K562 (cell line): ENCODE measurements around the gene DEK. TPM values are rescaled to one million over a fixed set of nuclear protein-coding genes. Genes with fewer than 3 reads are reported as not detected.

Experiments
- ATAC-seq: fragments of 200-7000 bp; cut with Tn5 transposase; 3 replicates; pipeline ENCODE4 v1.9.1; 2020; ENCODE audit warnings: moderate library complexity
- BruUV-seq: library from RNA; stranded (reverse); fragments of 400-500 nt; replicated peaks from 2 replicates; lab custom pipeline; 2021; lab: Mats Ljungman, UMichigan
- CTCF ChIA-PET: fragments of 300-600 bp; formaldehyde crosslinking; extraction: SDS; loops from one replicate; lab custom pipeline; 2021; ENCODE audit warnings: low intra/inter-chr PET ratio; lab: Yijun Ruan, JAX
- POLR2A ChIA-PET: fragments of 300-600, 350-650 bp; sonication (Branson Sonifier 250); formaldehyde crosslinking; extraction: SDS; loops from one replicate; lab custom pipeline; 2021; ENCODE audit warnings: antibody characterized with exemption, inconsistent platforms; lab: Yijun Ruan, JAX
- DNase-seq, 4 experiments: peaks; one replicate each; pipeline versions ENCODE4 v3.0.0 to v3.0.0-alpha.2; 2011 to 2018; ENCODE audit warnings: low spot score in 3 of 4, mixed read lengths in 3 of 4; ENCODE audit errors: extremely low read depth in 1 of 4
- FAIRE-seq: peaks from 2 replicates; lab custom pipeline; 2011; peaks lifted over from hg19 to GRCh38; lab: Jason Lieb, UNC
- H2AFZ ChIP-seq: 2 replicates; pipeline ENCODE4 v1.6.0; 2011; ENCODE audit warnings: low read depth, low read length, control low read depth, inconsistent platforms
- H3K27ac ChIP-seq: fragments of 200-600 bp; 3 replicates; pipeline ENCODE4 v1.8.0; 2011; ENCODE audit warnings: low read depth, mild to moderate bottlenecking, control low read depth, inconsistent platforms, low read length, moderate library complexity, mixed read lengths; ENCODE audit errors: extremely low read depth
- H3K27me3 ChIP-seq, 2 experiments: fragments of 300-600 bp in 1 of 2; 2 replicates in 1 of 2; 3 replicates in 1 of 2; pipeline versions ENCODE4 v1.6.0 to v1.8.0; 2011; ENCODE audit warnings: inconsistent platforms in 2 of 2, low read length in 2 of 2, mild to moderate bottlenecking in 1 of 2, mixed read lengths in 1 of 2, moderate library complexity in 1 of 2; ENCODE audit not compliant: control insufficient read depth in 2 of 2, insufficient read depth in 2 of 2
- H3K36me3 ChIP-seq: fragments of 300-600 bp; 3 replicates; pipeline ENCODE4 v1.8.0; 2011; ENCODE audit warnings: mild to moderate bottlenecking, low read length, inconsistent platforms; ENCODE audit not compliant: control insufficient read depth, insufficient read depth
- H3K4me1 ChIP-seq, 2 experiments: fragments of 200-600 bp in 1 of 2; replicated peaks in 1 of 2; 2 replicates in 1 of 2; 3 replicates in 1 of 2; pipeline versions ENCODE4 v1.5.1 to v1.8.0; 2011; ENCODE audit warnings: inconsistent platforms in 2 of 2, low read length in 2 of 2, mild to moderate bottlenecking in 1 of 2, mixed read lengths in 1 of 2, moderate library complexity in 1 of 2; ENCODE audit not compliant: control insufficient read depth in 2 of 2, insufficient read depth in 2 of 2
- H3K4me2 ChIP-seq: 2 replicates; pipeline ENCODE4 v1.6.1; 2011; ENCODE audit warnings: low read length, control low read depth, inconsistent platforms, mixed read lengths; ENCODE audit not compliant: insufficient read depth
- H3K4me3 ChIP-seq: fragments of 200-600 bp; sonication (generic), shearing (Covaris generic); 2 replicates; pipeline ENCODE4 v1.5.1; 2016; ENCODE audit warnings: control low read depth, inconsistent platforms
- H3K79me2 ChIP-seq: fragments of 200-600 bp; 3 replicates; pipeline ENCODE4 v1.8.0; 2011; ENCODE audit warnings: low read length, inconsistent platforms; ENCODE audit not compliant: control insufficient read depth, insufficient read depth
- H3K9ac ChIP-seq, 2 experiments: 2 replicates each; pipeline versions ENCODE4 v1.6.0 to v1.6.1; 2011; ENCODE audit warnings: low read depth in 2 of 2, low read length in 2 of 2, control low read depth in 1 of 2, inconsistent platforms in 1 of 2, mild to moderate bottlenecking in 1 of 2, mixed read lengths in 1 of 2; ENCODE audit not compliant: insufficient read depth in 1 of 2
- H3K9me1 ChIP-seq: one replicate; pipeline ENCODE4 v1.6.0; 2011; ENCODE audit warnings: inconsistent platforms, mild to moderate bottlenecking, low read length, moderate library complexity; ENCODE audit not compliant: control insufficient read depth, insufficient read depth
- H3K9me3 ChIP-seq: replicated peaks from 2 replicates; pipeline ENCODE4 v1.5.1; 2011; ENCODE audit warnings: low read depth, low read length, inconsistent platforms; ENCODE audit not compliant: control insufficient read depth, insufficient read depth
- H4K20me1 ChIP-seq: replicated peaks from 2 replicates; pipeline ENCODE4 v1.6.1; 2011; ENCODE audit warnings: low read length, inconsistent platforms, mixed read lengths; ENCODE audit not compliant: control insufficient read depth, insufficient read depth
- C11orf30 ChIP-seq: fragments of 450-650 bp; IDR thresholded peaks from 2 replicates; pipeline ENCODE4 v1.6.1; 2016; ENCODE audit warnings: low read depth, mild to moderate bottlenecking
- MAFF ChIP-seq: IDR thresholded peaks from 2 replicates; pipeline ENCODE4 v1.6.1; 2012; ENCODE audit warnings: low read length, improper control_type of control experiment
- MAFG ChIP-seq: fragments of 450-650 bp; conservative IDR thresholded peaks from 2 replicates; pipeline ENCODE4 v1.6.1; 2016; ENCODE audit warnings: missing genetic modification characterization, missing compliant biosample characterization
- MAFK ChIP-seq: IDR thresholded peaks from 2 replicates; pipeline ENCODE4 v1.6.1; 2011; ENCODE audit warnings: low read length, improper control_type of control experiment
- TBL1XR1 ChIP-seq, 2 experiments: IDR thresholded peaks; 2 replicates each; pipeline ENCODE4 v1.6.1; 2012; ENCODE audit warnings: improper control_type of control experiment in 2 of 2, low read length in 2 of 2, mild to moderate bottlenecking in 1 of 2
- ZKSCAN1 ChIP-seq: fragments of 150-350 bp; IDR thresholded peaks from 2 replicates; pipeline ENCODE4 v1.6.1; 2016; ENCODE audit warnings: low read depth, low read length
- ZNF316 ChIP-seq: fragments of 450-650 bp; IDR thresholded peaks from 2 replicates; pipeline ENCODE4 v1.6.1; 2016
- WGBS: fragments of 100-300 bp; shearing (Covaris generic); methylation state at CpG from one replicate; pipeline ENCODE4 v1.1.6; 2016; ENCODE audit warnings: low coverage, mixed read lengths; ENCODE audit not compliant: insufficient coverage; ENCODE audit errors: missing lambda C conversion rate; 5-methylcytosine and 5-hydroxymethylcytosine counted together
- in situ Hi-C: fragments of 300-500 bp; cut with MboI; formaldehyde crosslinking; loops from 4 replicates; pipeline ENCODE4 v1.15.0; 2018; ENCODE audit warnings: inconsistent platforms, mixed read lengths
- intact Hi-C: fragments of 100-400 bp; cut with micrococcal nuclease; formaldehyde crosslinking; loops from 2 replicates; pipeline ENCODE4 v1.14.2; 2022
- polyA plus RNA-seq, 8 experiments: library from polyadenylated mRNA; depleted of rRNA in 4 of 8; stranded (reverse) in 5 of 8; unstranded in 3 of 8; fragments of >200 nt; fragmentation: Nextera tagmentation in 2 of 8; fragmentation: Illumina TruSeq in 1 of 8; extraction: Ambion mirVana in 2 of 8; extraction: Trizol in 1 of 8; gene quantifications; 2 replicates each; pipeline versions ENCODE4 v1.2.1 to v1.2.3, GENCODE V29; 2011 to 2014; ENCODE audit warnings: inconsistent platforms in 1 of 8, missing spikeins in 1 of 8
- total RNA-seq, 7 experiments: library from RNA; depleted of rRNA in 6 of 7; stranded (reverse); fragments of >200 nt in 6 of 7; fragmentation: Illumina TruSeq in 2 of 7; extraction: Trizol in 2 of 7; gene quantifications; 2 replicates each; pipeline versions ENCODE4 v1.2.1 to v1.2.3, GENCODE V29; 2011 to 2021; ENCODE audit warnings: low replicate concordance in 1 of 7
- TF ChIP-seq, protein P1 (sequence below): conservative IDR thresholded peaks from 2 replicates; pipeline ENCODE4 v1.6.1; 2011; ENCODE audit warnings: low read depth, mild to moderate bottlenecking, low read length; ENCODE audit not compliant: control insufficient read depth

Gene DEK
- total and polyA plus RNA-seq, 9 of the 15 experiments (the other 6 are each of a cell fraction or from before 2014, with no cell fraction given), result 82.3 to 338 (median 184) TPM

DNA sequence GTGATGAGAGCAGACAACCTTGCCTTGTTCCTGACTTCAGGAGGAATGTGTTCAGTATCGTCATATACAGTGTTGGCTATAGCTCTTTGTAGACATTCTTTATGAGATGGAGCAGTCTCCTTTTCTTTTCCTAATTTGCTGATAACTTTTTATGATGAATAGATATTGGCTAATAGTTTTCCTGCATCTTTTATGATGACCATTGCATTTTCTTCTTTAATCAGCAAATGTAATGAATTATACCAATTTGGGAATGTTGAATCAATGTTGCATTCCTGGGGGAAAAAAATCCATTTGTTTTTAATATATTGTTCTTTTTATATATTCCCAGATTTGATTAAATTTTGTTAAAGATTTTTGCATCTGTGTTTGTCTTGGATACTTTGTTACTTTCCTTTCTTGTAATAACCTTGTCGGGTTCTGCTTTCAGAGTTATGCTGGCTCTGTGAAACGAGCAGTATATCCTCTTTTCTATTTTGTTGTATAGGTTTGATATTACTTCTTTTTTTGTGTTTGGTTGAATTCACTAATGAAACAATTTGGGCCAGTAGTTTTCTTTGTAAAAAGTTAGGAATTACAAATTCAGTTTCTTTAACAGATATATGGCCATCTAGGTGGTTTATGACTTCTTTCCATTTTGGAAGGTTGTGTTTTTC, 85.2 kb downstream of the DEK start:
- Histone ChIP-seq H4K20me1 (no peaks in the 10 kb centered on the region), H3K9me3 (no peaks in the 10 kb centered on the region), H3K27ac (no peak overlapping the region), H3K27me3 (no peaks in the 10 kb centered on the region), H3K4me3 (no peak overlapping the region), H3K36me3 (peaks cover 22% of the 10 kb centered on the region; the same call in 2 of the 3 replicates), H2AFZ (no peak overlapping the region), H3K4me1 (peaks cover 0 to 2% of the 10 kb centered on the region in 2 experiments; a peak in 1 of 5 replicates), H3K9ac (no peak overlapping the region), H3K79me2 (peaks cover 3% of the 10 kb centered on the region), H3K4me2 (no peak overlapping the region), H3K9me1 (no peaks in the 10 kb centered on the region)
- no peak for FAIRE-seq
- WGBS, result 78% methylated on average over 3 of the region's 3 CpGs
- no peak for DNase-seq
- in situ Hi-C loops, result no loop called here
- BruUV-seq, result no TSS peak
- CTCF ChIA-PET, result no interaction called here
- POLR2A ChIA-PET, result no interaction called here
- TF ChIP-seq C11orf30 (peak; percentile 70), ZNF316 (peak; percentile 87), TBL1XR1 (IDR thresholded peaks at IDR 0.05; ENCODE audit: low read length in 2 of 2) (no peak), ZKSCAN1 (no peak), MAFG (tag) (peak; percentile 46; the same call in 1 of the 2 replicates), MAFF (peak; percentile 72; the same call in 1 of the 2 replicates), MAFK (peak; percentile 69)
- TF ChIP-seq, protein P1, sequence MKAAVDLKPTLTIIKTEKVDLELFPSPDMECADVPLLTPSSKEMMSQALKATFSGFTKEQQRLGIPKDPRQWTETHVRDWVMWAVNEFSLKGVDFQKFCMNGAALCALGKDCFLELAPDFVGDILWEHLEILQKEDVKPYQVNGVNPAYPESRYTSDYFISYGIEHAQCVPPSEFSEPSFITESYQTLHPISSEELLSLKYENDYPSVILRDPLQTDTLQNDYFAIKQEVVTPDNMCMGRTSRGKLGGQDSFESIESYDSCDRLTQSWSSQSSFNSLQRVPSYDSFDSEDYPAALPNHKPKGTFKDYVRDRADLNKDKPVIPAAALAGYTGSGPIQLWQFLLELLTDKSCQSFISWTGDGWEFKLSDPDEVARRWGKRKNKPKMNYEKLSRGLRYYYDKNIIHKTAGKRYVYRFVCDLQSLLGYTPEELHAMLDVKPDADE, result no peak
- intact Hi-C loops, result no loop called here
- ATAC-seq, result no peak
